Lung (tissue), 13 donors: ENCODE data around the gene C9orf153. TPM values are rescaled to one million over a fixed set of nuclear protein-coding genes. Genes with fewer than 3 reads are reported as not detected.

Source experiments
- ATAC-seq: fragments of 200-7000 bp; cut with Tn5 transposase; one replicate; pipeline ENCODE4 v1.9.1; 2020; ENCODE audit warnings: moderate number of reproducible peaks; ENCODE audit not compliant: insufficient read depth, low FRiP score
- DNase-seq, 3 donors: peaks; one replicate each; pipeline ENCODE4 v3.0.0-alpha.2; 2013 to 2017
- H3K27ac ChIP-seq, 2 donors: one replicate each; pipeline ENCODE4 v1.5.1; 2013; ENCODE audit warnings: mild to moderate bottlenecking in 2 of 2, moderate library complexity in 2 of 2, control low read depth in 1 of 2, inconsistent platforms in 1 of 2, low read depth in 1 of 2, low read length in 1 of 2
- H3K27me3 ChIP-seq, 3 donors: one replicate each; pipeline ENCODE4 v1.5.1; 2013; ENCODE audit warnings: low read length in 2 of 3; ENCODE audit not compliant: control insufficient read depth in 3 of 3, insufficient read depth in 3 of 3
- H3K36me3 ChIP-seq, 4 donors: one replicate each; pipeline ENCODE4 v1.5.1; 2013; ENCODE audit warnings: low read length in 4 of 4, mild to moderate bottlenecking in 1 of 4, moderate library complexity in 1 of 4; ENCODE audit not compliant: control insufficient read depth in 4 of 4, insufficient read depth in 4 of 4
- H3K4me1 ChIP-seq, 5 donors: one replicate each; pipeline ENCODE4 v1.5.1; 2013; ENCODE audit warnings: low read length in 5 of 5, mild to moderate bottlenecking in 2 of 5, moderate library complexity in 1 of 5; ENCODE audit not compliant: control insufficient read depth in 5 of 5, insufficient read depth in 5 of 5
- H3K4me3 ChIP-seq: one replicate; pipeline ENCODE4 v1.5.1; 2013; ENCODE audit warnings: mild to moderate bottlenecking, control low read depth, moderate library complexity
- H3K9ac ChIP-seq, 2 donors: one replicate each; pipeline ENCODE4 v1.5.1; 2013; ENCODE audit warnings: low read length in 2 of 2, control low read depth in 1 of 2; ENCODE audit not compliant: insufficient read depth in 1 of 2
- H3K9me3 ChIP-seq, 4 donors: one replicate each; pipeline ENCODE4 v1.5.1; 2013; ENCODE audit warnings: low read length in 3 of 4, mild to moderate bottlenecking in 1 of 4, moderate library complexity in 1 of 4; ENCODE audit not compliant: control insufficient read depth in 4 of 4, insufficient read depth in 3 of 4
- WGBS, 2 donors: extraction: QIAGEN DNeasy Blood & Tissue Kit; methylation state at CpG; one replicate each; pipeline ENCODE4 v1.1.7; 2013; 5-methylcytosine and 5-hydroxymethylcytosine counted together
- polyA plus RNA-seq, 2 donors: library from polyadenylated mRNA; stranded (reverse); fragments of 200-250 nt; gene quantifications; one replicate each; pipeline ENCODE4 v1.2.1, GENCODE V29; 2013
- small RNA-seq: library from RNA; depleted of rRNA; stranded (forward); fragments of <200 nt; gene quantifications from one replicate; pipeline ENCODE3, GENCODE V24; 2014; ENCODE audit warnings: low replicate concordance
- total RNA-seq, 2 donors: library from RNA; depleted of rRNA in 1 of 2; stranded (reverse); fragments of >200 nt in 1 of 2; gene quantifications; one replicate each; pipeline ENCODE4 v1.2.1, GENCODE V29; 2014 to 2021
- TF ChIP-seq, protein P1 (sequence below): IDR thresholded peaks from 2 replicates; pipeline ENCODE4 v1.5.1; 2012; ENCODE audit warnings: mild to moderate bottlenecking; ENCODE audit errors: control extremely low read depth, extremely low read depth
- donor health status: control.
- donor health status: control.
- donor health status: Bipolar disorder and iron deficiency.
- donor health status: healthy.
- donor health status: DM: yes; HTN: yes; CAD: no.

C9orf153 gene
- total and polyA plus RNA-seq, 4 donors, result 0.02 to 2.7 (median 0.19) TPM

DNA sequence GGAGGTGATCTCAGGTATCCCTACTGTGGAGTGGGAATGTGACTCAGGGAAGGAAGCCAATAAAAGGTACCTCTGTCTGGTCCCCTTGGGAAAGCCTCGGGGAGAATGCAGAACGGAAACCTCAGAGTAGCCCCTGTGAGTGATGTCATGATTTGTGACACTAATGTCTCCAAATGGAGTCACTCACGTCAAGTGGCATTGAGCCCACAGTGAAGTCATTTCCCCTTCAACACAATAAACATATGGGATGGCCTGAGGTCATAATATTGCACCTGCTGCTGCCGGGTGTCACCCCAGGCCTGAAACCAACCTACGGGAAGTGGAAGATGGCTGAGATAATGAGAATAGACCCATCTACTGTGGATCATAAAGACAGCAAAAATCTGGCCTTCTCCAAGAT is 84.2 kb downstream of the C9orf153 start:
- Histone ChIP-seq H3K4me3 (no peak overlapping the region), H3K27ac (no peak overlapping the region), H3K36me3 (no peaks in the 10 kb centered on the region), H3K9ac (no peak overlapping the region), H3K9me3 (peaks cover 0 to 2% (median 0%) of the 10 kb centered on the region in 4 donors), H3K4me1 (peaks cover 0 to 6% (median 0%) of the 10 kb centered on the region in 5 donors), H3K27me3 (no peaks in the 10 kb centered on the region)
- no peak for DNase-seq
- TF ChIP-seq, protein P1, sequence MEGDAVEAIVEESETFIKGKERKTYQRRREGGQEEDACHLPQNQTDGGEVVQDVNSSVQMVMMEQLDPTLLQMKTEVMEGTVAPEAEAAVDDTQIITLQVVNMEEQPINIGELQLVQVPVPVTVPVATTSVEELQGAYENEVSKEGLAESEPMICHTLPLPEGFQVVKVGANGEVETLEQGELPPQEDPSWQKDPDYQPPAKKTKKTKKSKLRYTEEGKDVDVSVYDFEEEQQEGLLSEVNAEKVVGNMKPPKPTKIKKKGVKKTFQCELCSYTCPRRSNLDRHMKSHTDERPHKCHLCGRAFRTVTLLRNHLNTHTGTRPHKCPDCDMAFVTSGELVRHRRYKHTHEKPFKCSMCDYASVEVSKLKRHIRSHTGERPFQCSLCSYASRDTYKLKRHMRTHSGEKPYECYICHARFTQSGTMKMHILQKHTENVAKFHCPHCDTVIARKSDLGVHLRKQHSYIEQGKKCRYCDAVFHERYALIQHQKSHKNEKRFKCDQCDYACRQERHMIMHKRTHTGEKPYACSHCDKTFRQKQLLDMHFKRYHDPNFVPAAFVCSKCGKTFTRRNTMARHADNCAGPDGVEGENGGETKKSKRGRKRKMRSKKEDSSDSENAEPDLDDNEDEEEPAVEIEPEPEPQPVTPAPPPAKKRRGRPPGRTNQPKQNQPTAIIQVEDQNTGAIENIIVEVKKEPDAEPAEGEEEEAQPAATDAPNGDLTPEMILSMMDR, result no peak
- no peak for ATAC-seq
- 71 to 85% methylated on average over 5 of the region's 5 CpGs for WGBS, 2 donors

Small RNAs within 50 kb of the gene (small RNA-seq; reads per million reads assigned to genes)
- gene AL137849.1 (not detected), gene RN7SKP264 (not detected)

Other genes with a start within 250 kb of the C9orf153 start
- 10 to 100 TPM; 42.3 to 55.2 TPM for gene GOLM1, start 160.1 kb downstream of the C9orf153 start, total RNA-seq
- 10 to 100 TPM; 21.7 to 29.1 TPM for gene GOLM1, start 160.1 kb downstream of the C9orf153 start, polyA plus RNA-seq
- 10 to 100 TPM; 21.4 to 45.5 TPM for gene ISCA1, start 22.9 kb upstream of the C9orf153 start, total RNA-seq
- 10 to 100 TPM; 18.5 to 20.0 TPM for gene ISCA1, start 22.9 kb upstream of the C9orf153 start, polyA plus RNA-seq
- gene TUT7, start 94.8 kb upstream of the C9orf153 start, total RNA-seq, result 10 to 100 TPM; 30.7 to 47.7 TPM
- gene TUT7, start 94.8 kb upstream of the C9orf153 start, polyA plus RNA-seq, result 10 to 100 TPM; 15.5 to 21.7 TPM